Measurements from ENCODE around the gene PLS3.

The PLS3 gene

DNA sequence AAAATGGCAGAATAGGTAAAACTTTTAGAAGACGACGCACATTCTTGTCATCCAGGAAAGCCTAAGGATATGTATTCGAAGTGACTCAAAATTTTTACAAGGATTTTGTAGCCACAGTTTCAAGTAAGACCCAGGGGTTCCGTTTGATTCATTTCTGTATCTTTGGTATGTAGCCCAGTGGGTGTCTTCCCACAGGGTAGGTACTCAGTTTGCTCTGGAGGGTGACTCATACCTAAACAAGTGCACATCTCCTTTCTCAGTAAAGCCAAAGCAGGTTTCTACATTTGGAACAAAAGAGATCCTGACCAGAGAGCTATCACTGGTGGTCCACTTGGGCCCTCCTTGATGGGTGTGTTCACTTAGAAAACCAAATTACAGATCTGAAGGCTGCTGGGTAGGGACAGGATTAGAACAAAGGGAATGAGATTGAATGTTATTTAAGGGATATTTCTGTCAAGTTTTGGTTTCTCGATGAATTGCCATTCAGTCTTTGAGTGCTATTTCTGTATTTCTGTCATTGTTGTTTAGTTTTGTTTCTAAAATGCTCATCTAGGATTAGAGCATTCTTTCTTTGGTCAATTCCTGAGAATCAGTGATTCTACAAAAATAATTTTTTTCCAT is 56.1 kb downstream of the PLS3 start:
- H3K9me3 ChIP-seq (ENCODE audit: severe bottlenecking): no peaks in the 10 kb centered on the region
- TF ChIP-seq, protein P1, sequence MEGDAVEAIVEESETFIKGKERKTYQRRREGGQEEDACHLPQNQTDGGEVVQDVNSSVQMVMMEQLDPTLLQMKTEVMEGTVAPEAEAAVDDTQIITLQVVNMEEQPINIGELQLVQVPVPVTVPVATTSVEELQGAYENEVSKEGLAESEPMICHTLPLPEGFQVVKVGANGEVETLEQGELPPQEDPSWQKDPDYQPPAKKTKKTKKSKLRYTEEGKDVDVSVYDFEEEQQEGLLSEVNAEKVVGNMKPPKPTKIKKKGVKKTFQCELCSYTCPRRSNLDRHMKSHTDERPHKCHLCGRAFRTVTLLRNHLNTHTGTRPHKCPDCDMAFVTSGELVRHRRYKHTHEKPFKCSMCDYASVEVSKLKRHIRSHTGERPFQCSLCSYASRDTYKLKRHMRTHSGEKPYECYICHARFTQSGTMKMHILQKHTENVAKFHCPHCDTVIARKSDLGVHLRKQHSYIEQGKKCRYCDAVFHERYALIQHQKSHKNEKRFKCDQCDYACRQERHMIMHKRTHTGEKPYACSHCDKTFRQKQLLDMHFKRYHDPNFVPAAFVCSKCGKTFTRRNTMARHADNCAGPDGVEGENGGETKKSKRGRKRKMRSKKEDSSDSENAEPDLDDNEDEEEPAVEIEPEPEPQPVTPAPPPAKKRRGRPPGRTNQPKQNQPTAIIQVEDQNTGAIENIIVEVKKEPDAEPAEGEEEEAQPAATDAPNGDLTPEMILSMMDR (IDR thresholded peaks at IDR 0.05; ENCODE audit: low read depth, low read length): no peak
- DNase-seq: no peak
- H3K4me3 ChIP-seq (ENCODE audit: low read depth, low read length): no peak overlapping the region
- H3K27ac ChIP-seq: no peak overlapping the region
- no peaks in the 10 kb centered on the region for H3K36me3 ChIP-seq
- H3K27me3 ChIP-seq (ENCODE audit: insufficient read depth, low read depth, severe bottlenecking): peaks cover 11% of the 10 kb centered on the region

DNA sequence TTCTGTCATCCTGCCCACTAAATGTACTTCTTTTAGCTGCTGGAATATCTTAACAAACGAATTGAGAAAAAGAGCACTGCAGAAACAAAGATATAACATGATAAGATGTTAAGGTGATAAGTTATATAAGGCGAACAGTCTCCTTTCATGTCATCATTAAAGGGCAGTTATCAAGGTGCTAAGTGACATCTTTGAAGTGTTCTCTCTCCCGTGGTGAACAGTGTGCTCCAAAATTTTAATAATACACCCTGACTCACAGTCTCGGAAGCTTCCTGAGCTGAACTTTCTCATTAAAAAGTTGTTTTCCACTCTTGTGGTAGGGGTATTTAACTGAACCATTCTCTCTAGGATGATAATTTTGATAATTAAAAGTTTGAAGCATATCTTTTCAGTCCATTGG is 61.6 kb downstream of the PLS3 start:
- no peaks in the 10 kb centered on the region for H3K9me3 ChIP-seq (ENCODE audit: severe bottlenecking)
- H3K36me3 ChIP-seq: no peaks in the 10 kb centered on the region
- no peak overlapping the region for H3K4me3 ChIP-seq (ENCODE audit: low read depth, low read length)
- DNase-seq: no peak
- TF ChIP-seq, protein P1 (IDR thresholded peaks at IDR 0.05; ENCODE audit: low read depth, low read length): no peak
- no peak overlapping the region for H3K27ac ChIP-seq
- peaks cover 9% of the 10 kb centered on the region for H3K27me3 ChIP-seq (ENCODE audit: insufficient read depth, low read depth, severe bottlenecking)

DNA sequence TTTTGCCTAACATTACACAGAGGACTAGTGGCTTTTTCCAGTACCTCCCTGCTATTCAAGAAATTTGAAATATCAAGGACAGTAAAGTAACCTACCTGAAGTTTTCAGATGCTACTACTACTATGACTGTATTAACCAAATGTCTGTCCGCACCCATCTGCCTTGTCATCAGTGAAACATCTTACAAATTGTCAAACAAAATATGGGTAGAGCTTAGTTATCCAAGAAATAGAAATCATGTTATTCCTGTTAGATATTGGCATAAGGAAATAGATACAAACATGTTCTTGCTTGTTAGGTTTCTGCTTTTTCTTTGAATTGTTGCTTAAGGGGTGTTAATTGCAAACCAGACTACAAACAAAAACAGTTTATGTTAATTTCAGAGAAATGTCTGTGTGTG is 63.9 kb downstream of the PLS3 start:
- TF ChIP-seq, protein P1 (IDR thresholded peaks at IDR 0.05; ENCODE audit: low read depth, low read length): no peak
- H3K27me3 ChIP-seq (ENCODE audit: insufficient read depth, low read depth, severe bottlenecking): peaks cover 9% of the 10 kb centered on the region
- H3K36me3 ChIP-seq: no peaks in the 10 kb centered on the region
- H3K4me3 ChIP-seq (ENCODE audit: low read depth, low read length): no peak overlapping the region
- no peaks in the 10 kb centered on the region for H3K9me3 ChIP-seq (ENCODE audit: severe bottlenecking)
- no peak overlapping the region for H3K27ac ChIP-seq
- no peak for DNase-seq

DNA sequence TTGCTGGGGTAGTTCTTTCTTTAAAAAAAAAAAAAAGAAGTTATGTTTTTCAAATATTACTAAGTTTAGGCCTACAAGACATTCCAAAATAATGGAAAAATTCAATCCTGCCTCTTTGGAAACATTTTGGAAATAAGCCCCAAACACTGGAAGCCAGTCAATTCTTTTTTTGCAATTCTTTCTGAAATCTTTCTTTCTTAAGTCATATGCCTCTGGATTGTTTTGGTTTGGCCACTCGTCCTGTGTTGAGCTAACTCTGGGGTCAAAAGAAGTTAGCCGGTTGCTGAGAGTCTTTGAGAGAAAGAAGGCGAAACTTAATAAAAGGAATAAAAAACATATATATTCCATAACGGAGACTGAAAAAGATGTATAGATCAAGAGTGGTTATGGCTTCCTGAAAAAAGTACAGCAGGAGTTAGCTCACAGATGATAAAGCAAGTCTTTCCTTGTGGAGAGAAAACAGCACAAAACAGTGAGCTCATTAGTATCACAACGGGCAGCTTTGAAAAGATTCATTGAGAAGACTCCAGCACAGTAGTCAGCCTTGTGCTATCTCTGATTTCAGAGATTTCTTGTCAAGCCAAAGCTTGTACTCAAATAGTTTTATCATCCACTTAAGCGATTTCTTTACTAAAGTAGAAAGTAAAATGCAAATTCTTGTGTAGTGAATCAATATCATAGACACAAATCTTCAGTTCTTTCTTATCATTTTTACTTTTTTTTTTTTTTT is 64.8 kb downstream of the PLS3 start:
- Histone ChIP-seq H3K36me3 (no peaks in the 10 kb centered on the region), H3K9me3 (ENCODE audit: severe bottlenecking) (no peaks in the 10 kb centered on the region), H3K27ac (no peak overlapping the region), H3K4me3 (ENCODE audit: low read depth, low read length) (no peak overlapping the region), H3K27me3 (ENCODE audit: insufficient read depth, low read depth, severe bottlenecking) (peaks cover 9% of the 10 kb centered on the region)
- TF ChIP-seq, protein P1 (IDR thresholded peaks at IDR 0.05; ENCODE audit: low read depth, low read length): no peak
- DNase-seq: no peak

GRCh38 chrX:115630204-115630603 is 69.2 kb downstream of the PLS3 start:
- no peaks in the 10 kb centered on the region for H3K36me3 ChIP-seq
- TF ChIP-seq, protein P1 (IDR thresholded peaks at IDR 0.05; ENCODE audit: low read depth, low read length): no peak

More at GRCh38 chrX:115630204-115630603, 69.2 kb downstream of the PLS3 start:
- H3K27ac ChIP-seq: no peak overlapping the region
- no peaks in the 10 kb centered on the region for H3K9me3 ChIP-seq (ENCODE audit: severe bottlenecking)
- DNase-seq: no peak
- H3K27me3 ChIP-seq (ENCODE audit: insufficient read depth, low read depth, severe bottlenecking): peaks cover 6% of the 10 kb centered on the region
- H3K4me3 ChIP-seq (ENCODE audit: low read depth, low read length): no peak overlapping the region
